CD4-positive, CD25-positive, alpha-beta regulatory T cell (primary cell): ENCODE measurements around the gene TSSK3. TPM values are rescaled to one million over a fixed set of nuclear protein-coding genes. Genes with fewer than 3 reads are reported as not detected.
A peak's percentile ranks its signal among the peaks of the same experiment; 100 is the strongest.

Experiments used
- ATAC-seq, 2 donors: fragments of 150-1000 bp; cut with Tn5 transposase; one replicate each; pipeline ENCODE4 v1.10.0; 2021; ENCODE audit warnings: low read depth in 2 of 2, moderate number of reproducible peaks in 2 of 2, moderate library complexity in 1 of 2
- DNase-seq, 3 donors: peaks; one replicate each; pipeline versions ENCODE4 v3.0.0 to v3.0.0-alpha.2; 2012 to 2022; ENCODE audit warnings: mixed read lengths in 1 of 3
- H3K27ac ChIP-seq: one replicate; pipeline ENCODE4 v1.7.0; 2013; ENCODE audit warnings: mild to moderate bottlenecking, low read length; ENCODE audit not compliant: insufficient read depth, poor library complexity, severe bottlenecking
- H3K27me3 ChIP-seq: one replicate; pipeline ENCODE4 v1.7.0; 2013; ENCODE audit warnings: low read length; ENCODE audit not compliant: control insufficient read depth, insufficient read depth
- H3K36me3 ChIP-seq: one replicate; pipeline ENCODE4 v1.7.0; 2013; ENCODE audit warnings: mild to moderate bottlenecking, low read length, moderate library complexity; ENCODE audit not compliant: control insufficient read depth, insufficient read depth
- H3K4me1 ChIP-seq: 2 replicates; pipeline ENCODE4 v1.7.0; 2013; ENCODE audit warnings: mild to moderate bottlenecking, low read length; ENCODE audit not compliant: insufficient read depth, control insufficient read depth, poor library complexity, severe bottlenecking
- H3K4me3 ChIP-seq: one replicate; pipeline ENCODE4 v1.7.0; 2013; ENCODE audit warnings: low read depth, mild to moderate bottlenecking, low read length, moderate library complexity
- H3K9me3 ChIP-seq, 2 experiments: 1 replicate in 1 of 2; 2 replicates in 1 of 2; pipeline ENCODE4 v1.7.0; 2013; ENCODE audit warnings: low read length in 2 of 2, mild to moderate bottlenecking in 1 of 2, moderate library complexity in 1 of 2; ENCODE audit not compliant: control insufficient read depth in 2 of 2
- H3K27ac Mint-ChIP-seq, 3 donors: one replicate each; pipeline ENCODE4 v1.8.0; 2020 to 2022; ENCODE audit warnings: mild to moderate bottlenecking in 3 of 3, mixed read lengths in 3 of 3, moderate library complexity in 2 of 3
- H3K27me3 Mint-ChIP-seq: one replicate; pipeline ENCODE4 v1.8.0; 2022; ENCODE audit warnings: mild to moderate bottlenecking, mixed read lengths
- H3K36me3 Mint-ChIP-seq: one replicate; pipeline ENCODE4 v1.8.0; 2020; ENCODE audit warnings: mixed read lengths
- H3K4me1 Mint-ChIP-seq, 4 donors: one replicate each; pipeline ENCODE4 v1.8.0; 2020 to 2022; ENCODE audit warnings: mixed read lengths in 4 of 4, mild to moderate bottlenecking in 1 of 4
- H3K4me3 Mint-ChIP-seq, 4 donors: one replicate each; pipeline ENCODE4 v1.8.0; 2020 to 2022; ENCODE audit warnings: mild to moderate bottlenecking in 4 of 4, mixed read lengths in 4 of 4, moderate library complexity in 3 of 4
- H3K9me3 Mint-ChIP-seq, 7 donors: one replicate each; pipeline ENCODE4 v1.8.0; 2020 to 2022; ENCODE audit warnings: mixed read lengths in 7 of 7, mild to moderate bottlenecking in 3 of 7, moderate library complexity in 2 of 7
- polyA plus RNA-seq, 4 donors: library from polyadenylated mRNA; unstranded; fragments of 300-500 nt; fragmentation: Illumina TruSeq; gene quantifications; one replicate each; pipeline ENCODE4 v1.2.3, GENCODE V29; 2021
- total RNA-seq: library from RNA; stranded (reverse); gene quantifications from one replicate; pipeline ENCODE4 v1.2.3, GENCODE V29; 2022

TSSK3 gene
- total and polyA plus RNA-seq, 5 donors from 2014 or later = 0.76 to 1.9 (median 1.1) TPM; not detected in 2

DNA sequence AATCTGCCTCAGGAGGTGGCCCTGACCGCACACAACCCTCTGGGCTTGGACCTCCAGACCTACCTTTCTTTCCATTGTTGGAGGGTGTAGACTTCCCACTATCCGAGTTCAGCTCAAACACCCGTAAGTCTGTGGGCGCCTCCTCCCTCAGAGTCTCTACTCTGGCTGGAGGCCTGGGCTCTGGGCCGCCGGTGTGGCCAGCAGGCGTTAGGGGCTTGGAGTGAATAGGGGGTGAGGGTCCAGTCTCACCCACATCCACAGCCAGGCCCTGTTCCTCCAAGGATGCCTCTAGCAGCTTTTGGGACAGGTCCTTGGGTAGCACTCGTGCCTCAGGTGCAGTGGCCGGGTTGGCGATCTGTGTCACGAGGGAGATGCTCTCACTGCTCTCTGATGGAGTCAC is 13.9 kb downstream of the TSSK3 start:
- DNase-seq = no peak
- no peak for ATAC-seq
- Histone ChIP-seq H3K4me1 (peaks cover 7% of the 10 kb centered on the region), H3K36me3 (peaks cover 80% of the 10 kb centered on the region), H3K4me3 (no peak overlapping the region), H3K9me3 (no peaks in the 10 kb centered on the region), H3K27ac (no peak overlapping the region), H3K27me3 (no peaks in the 10 kb centered on the region)
- peaks cover 45% of the 10 kb centered on the region for H3K36me3 Mint-ChIP-seq
- peaks cover 11 to 26% (median 19%) of the 10 kb centered on the region in 4 donors for H3K4me1 Mint-ChIP-seq
- no peak overlapping the region for H3K4me3 Mint-ChIP-seq
- H3K27ac Mint-ChIP-seq = no peak overlapping the region
- H3K27me3 Mint-ChIP-seq = no peaks in the 10 kb centered on the region
- H3K9me3 Mint-ChIP-seq = no peaks in the 10 kb centered on the region

- H3K9me3 ChIP-seq = no peaks in the 10 kb centered on the region
- H3K4me1 Mint-ChIP-seq = peaks cover 2 to 13% (median 9%) of the 10 kb centered on the region in 4 donors
- no peak overlapping the region for H3K27ac ChIP-seq
- H3K27me3 Mint-ChIP-seq = no peaks in the 10 kb centered on the region
- H3K27me3 ChIP-seq = no peaks in the 10 kb centered on the region
- H3K27ac Mint-ChIP-seq = peak overlapping the region in 1 of 3 donors; percentile 79
- DNase-seq = no peak
- H3K36me3 ChIP-seq = peaks cover 88% of the 10 kb centered on the region
- H3K9me3 Mint-ChIP-seq = no peaks in the 10 kb centered on the region
- no peak overlapping the region for H3K4me3 Mint-ChIP-seq
- no peak overlapping the region for H3K4me3 ChIP-seq
- peaks cover 47% of the 10 kb centered on the region for H3K36me3 Mint-ChIP-seq
- no peaks in the 10 kb centered on the region for H3K4me1 ChIP-seq
- no peak for ATAC-seq
Observed at GRCh38 chr1:32377541-32378220, 15.3 kb downstream of the TSSK3 start.

- H3K27me3 Mint-ChIP-seq = no peaks in the 10 kb centered on the region
- DNase-seq (no peak), ATAC-seq (no peak)
- Histone ChIP-seq H3K27me3 (no peaks in the 10 kb centered on the region), H3K36me3 (peaks cover 92% of the 10 kb centered on the region), H3K4me3 (no peak overlapping the region), H3K9me3 (no peaks in the 10 kb centered on the region), H3K27ac (no peak overlapping the region), H3K4me1 (no peaks in the 10 kb centered on the region)
- peaks cover 40% of the 10 kb centered on the region for H3K36me3 Mint-ChIP-seq
- no peak overlapping the region for H3K27ac Mint-ChIP-seq
- peaks cover 0 to 3% (median 0%) of the 10 kb centered on the region in 4 donors for H3K4me1 Mint-ChIP-seq
- H3K9me3 Mint-ChIP-seq = no peaks in the 10 kb centered on the region
- H3K4me3 Mint-ChIP-seq = no peak overlapping the region
Observed at GRCh38 chr1:32380057-32380456, 17.7 kb downstream of the TSSK3 start.

DNA sequence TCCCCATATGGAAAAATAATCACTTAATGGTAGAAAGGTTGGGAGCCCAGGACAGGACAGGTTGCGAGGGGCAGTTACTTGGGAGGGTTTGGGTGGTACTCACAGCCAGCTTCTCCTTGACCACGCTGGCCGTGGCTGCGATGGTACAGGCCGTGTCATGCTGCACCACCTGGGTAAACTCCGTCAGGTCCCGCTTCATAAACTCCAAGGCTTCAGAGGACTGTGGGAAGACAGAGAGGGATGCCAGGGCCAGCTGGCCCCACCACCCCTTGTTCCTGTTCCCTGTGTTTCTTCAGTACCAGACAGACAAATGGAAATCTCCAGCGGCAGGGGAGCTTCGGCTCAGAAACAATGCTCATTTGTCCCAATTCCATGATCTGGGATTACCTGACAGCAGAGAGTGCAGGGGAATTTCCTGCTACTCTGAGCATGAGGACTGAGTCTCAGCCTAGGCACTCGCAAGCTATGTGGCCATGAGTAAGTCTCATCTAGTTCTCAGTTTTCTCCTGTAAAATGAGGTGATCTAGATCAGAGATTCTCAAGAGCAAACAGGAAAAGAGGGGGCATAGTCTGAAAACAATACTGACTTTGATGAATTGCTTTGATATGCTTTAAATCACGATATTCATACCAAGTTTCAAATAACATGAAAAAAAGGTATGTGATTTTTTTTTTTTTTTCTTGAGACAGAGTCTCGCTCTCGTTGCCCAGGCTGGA is 24.5 kb downstream of the TSSK3 start:
- no peaks in the 10 kb centered on the region for H3K27me3 ChIP-seq
- DNase-seq (no peak), ATAC-seq (no peak)
- peak overlapping the region in 1 of 4 donors; percentile 24 for H3K4me3 Mint-ChIP-seq
- peaks cover 0 to 14% (median 4%) of the 10 kb centered on the region in 4 donors for H3K4me1 Mint-ChIP-seq
- H3K36me3 ChIP-seq = peaks cover 74% of the 10 kb centered on the region
- no peak overlapping the region for H3K4me3 ChIP-seq
- H3K27ac Mint-ChIP-seq = no peak overlapping the region
- H3K27ac ChIP-seq = no peak overlapping the region
- no peaks in the 10 kb centered on the region for H3K9me3 ChIP-seq
- H3K4me1 ChIP-seq = no peaks in the 10 kb centered on the region
- H3K36me3 Mint-ChIP-seq = peaks cover 21% of the 10 kb centered on the region
- no peaks in the 10 kb centered on the region for H3K27me3 Mint-ChIP-seq
- H3K9me3 Mint-ChIP-seq = no peaks in the 10 kb centered on the region

GRCh38 chr1:32388641-32389040 is 26.3 kb downstream of the TSSK3 start:
- H3K9me3 Mint-ChIP-seq = no peaks in the 10 kb centered on the region
- peaks cover 9 to 18% (median 12%) of the 10 kb centered on the region in 4 donors for H3K4me1 Mint-ChIP-seq
- DNase-seq (no peak), ATAC-seq (no peak)
- peaks cover 18% of the 10 kb centered on the region for H3K36me3 Mint-ChIP-seq
- no peak overlapping the region for H3K4me3 Mint-ChIP-seq
- Histone ChIP-seq H3K4me1 (peaks cover 18% of the 10 kb centered on the region), H3K36me3 (peaks cover 64% of the 10 kb centered on the region), H3K9me3 (no peaks in the 10 kb centered on the region), H3K27me3 (no peaks in the 10 kb centered on the region), H3K27ac (no peak overlapping the region), H3K4me3 (no peak overlapping the region)
- no peaks in the 10 kb centered on the region for H3K27me3 Mint-ChIP-seq
- H3K27ac Mint-ChIP-seq = no peak overlapping the region

DNA sequence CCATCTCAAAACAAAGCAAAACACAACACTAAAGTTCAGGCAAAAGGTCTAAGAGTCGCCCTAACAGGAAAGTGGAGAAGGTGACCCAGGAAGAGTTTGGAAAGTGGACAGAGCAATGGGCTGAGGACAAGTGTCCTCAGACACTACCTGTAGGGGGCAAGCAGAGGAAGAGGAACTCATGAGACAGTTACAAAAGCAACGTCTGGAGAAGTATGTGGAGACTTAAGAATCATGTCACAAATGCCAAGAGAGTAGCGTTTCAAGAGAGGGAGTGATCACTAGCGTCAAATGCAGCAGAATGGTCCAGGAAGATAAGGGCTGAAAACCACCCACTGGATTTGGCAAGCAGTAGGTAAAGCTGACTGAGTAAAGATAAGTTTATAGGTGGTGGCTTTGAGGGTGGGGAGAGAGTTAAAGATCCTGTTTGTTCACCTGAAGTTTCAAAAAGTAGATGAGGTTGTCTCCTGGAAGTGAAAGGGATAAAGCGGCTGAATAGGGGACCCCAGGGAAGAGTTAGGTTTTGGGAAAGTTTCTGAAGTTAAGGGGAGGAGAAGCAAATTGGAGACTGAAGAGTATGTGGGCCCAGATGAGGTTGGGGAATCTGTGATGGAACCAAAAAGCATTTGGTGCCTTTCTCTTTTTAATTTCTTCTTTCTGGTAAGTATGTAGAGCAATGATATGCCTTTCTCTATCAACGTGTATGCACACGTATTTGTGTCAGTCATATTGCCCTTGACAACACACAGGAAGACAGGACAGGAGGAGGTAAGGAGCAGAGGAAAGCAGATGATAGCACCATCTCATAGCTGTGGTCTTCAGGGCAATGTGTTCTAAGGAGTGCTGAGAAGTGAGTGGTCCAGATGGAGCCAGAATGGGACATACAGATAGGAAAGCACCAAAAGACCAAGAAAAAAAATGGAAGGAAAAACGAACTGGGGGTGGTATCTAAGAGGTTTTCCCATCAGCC is 28.8 kb downstream of the TSSK3 start:
- no peak overlapping the region for H3K27ac ChIP-seq
- H3K9me3 Mint-ChIP-seq = no peaks in the 10 kb centered on the region

DNA sequence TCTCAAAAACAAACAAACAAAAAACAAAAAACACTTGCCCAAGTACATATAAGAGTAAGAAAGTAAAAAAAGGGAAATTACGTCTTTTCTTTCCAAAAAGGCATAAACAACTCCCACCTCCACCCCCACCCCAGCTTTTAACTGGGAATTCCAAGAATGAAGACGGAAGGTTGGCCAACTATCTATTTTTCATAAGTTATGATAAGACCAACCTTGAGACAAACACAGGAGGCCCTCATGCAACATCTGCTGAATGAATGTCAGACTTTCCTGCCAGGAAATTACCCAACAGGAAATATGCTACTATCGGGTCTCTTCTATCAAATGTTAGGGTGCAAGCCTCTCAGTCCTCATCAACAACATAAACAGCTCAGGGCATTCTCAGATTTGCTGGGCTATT is 30.0 kb downstream of the TSSK3 start:
- Histone ChIP-seq H3K4me3 (peak overlapping the region; percentile 26), H3K27ac (no peak overlapping the region), H3K27me3 (no peaks in the 10 kb centered on the region), H3K4me1 (peaks cover 33% of the 10 kb centered on the region), H3K36me3 (peaks cover 31% of the 10 kb centered on the region), H3K9me3 (no peaks in the 10 kb centered on the region)
- DNase-seq (no peak), ATAC-seq (no peak)
- no peaks in the 10 kb centered on the region for H3K9me3 Mint-ChIP-seq
- peaks cover 4 to 23% (median 21%) of the 10 kb centered on the region in 4 donors for H3K4me1 Mint-ChIP-seq
- H3K27ac Mint-ChIP-seq = peak overlapping the region in 2 of 3 donors; percentile 27 to 78
- H3K27me3 Mint-ChIP-seq = peaks cover 3% of the 10 kb centered on the region
- H3K4me3 Mint-ChIP-seq = peak overlapping the region in 3 of 4 donors; percentile 75 to 100 (median 99)
- peaks cover 4% of the 10 kb centered on the region for H3K36me3 Mint-ChIP-seq

More for the DNA sequence above, 28.8 kb downstream of the TSSK3 start:
- H3K36me3 Mint-ChIP-seq = peaks cover 13% of the 10 kb centered on the region
- H3K27ac Mint-ChIP-seq = no peak overlapping the region
- no peak overlapping the region for H3K4me3 Mint-ChIP-seq
- H3K27me3 Mint-ChIP-seq = no peaks in the 10 kb centered on the region
- H3K4me1 ChIP-seq = peaks cover 33% of the 10 kb centered on the region
- H3K27me3 ChIP-seq = no peaks in the 10 kb centered on the region
- no peaks in the 10 kb centered on the region for H3K9me3 ChIP-seq
- ATAC-seq (no peak), DNase-seq (no peak)
- no peak overlapping the region for H3K4me3 ChIP-seq
- H3K36me3 ChIP-seq = peaks cover 40% of the 10 kb centered on the region
- H3K4me1 Mint-ChIP-seq = peaks cover 9 to 28% (median 24%) of the 10 kb centered on the region in 4 donors
